HG03558 (cell line): ENCODE results near the gene RTL5.
"Not testable (repeated sequence)": the region's sequence is repeated elsewhere in the genome, so short reads cannot be mapped to it uniquely, and the experiment has no call there.

Experiments used
- ATAC-seq: cut with Tn5 transposase; IDR thresholded peaks from one replicate; pipeline ENCODE4 v1.9.1; 2021; ENCODE audit warnings: moderate number of reproducible peaks; ENCODE audit not compliant: unreplicated experiment; ENCODE audit errors: extremely low read depth

The RTL5 gene

GRCh38 chrX:72131317-72132294 lies at the start of gene RTL5:
Gene RTL5, minus strand, starts transcription at chrX:72131915.
- no peak for ATAC-seq

- ATAC-seq = no peak
Observed at GRCh38 chrX:72180539-72180938, 48.8 kb upstream of the RTL5 start.

- ATAC-seq = no peak
Observed at GRCh38 chrX:72176981-72177380, 45.3 kb upstream of the RTL5 start.

- ATAC-seq = not testable (repeated sequence)
Observed at GRCh38 chrX:72176289-72176688, 44.6 kb upstream of the RTL5 start.

- no peak for ATAC-seq
Observed at GRCh38 chrX:72169008-72169728, 37.5 kb upstream of the RTL5 start.

- ATAC-seq = no peak
Observed at GRCh38 chrX:72165551-72165950, 33.8 kb upstream of the RTL5 start.

GRCh38 chrX:72159769-72160168 lies 28.1 kb upstream of the RTL5 start:
- ATAC-seq = no peak

- ATAC-seq = no peak
Observed at GRCh38 chrX:72158773-72159172, 27.1 kb upstream of the RTL5 start.

- ATAC-seq = no peak
Observed at GRCh38 chrX:72146527-72146926, 14.8 kb upstream of the RTL5 start.

GRCh38 chrX:72145181-72145580 lies 13.5 kb upstream of the RTL5 start:
- no peak for ATAC-seq

GRCh38 chrX:72143609-72143907 lies 11.8 kb upstream of the RTL5 start:
- ATAC-seq = no peak

GRCh38 chrX:72142794-72143608 lies 11.3 kb upstream of the RTL5 start:
- ATAC-seq = no peak

GRCh38 chrX:72142094-72142793 lies 10.5 kb upstream of the RTL5 start:
- ATAC-seq = no peak

GRCh38 chrX:72141372-72142004 lies 9.8 kb upstream of the RTL5 start:
- ATAC-seq = no peak

GRCh38 chrX:72139538-72139937 lies 7.8 kb upstream of the RTL5 start:
- no peak for ATAC-seq

GRCh38 chrX:72137846-72138495 lies 6.3 kb upstream of the RTL5 start:
- no peak for ATAC-seq

- ATAC-seq = no peak
Observed at GRCh38 chrX:72133851-72134546, 2.3 kb upstream of the RTL5 start.

- no peak for ATAC-seq
Observed at GRCh38 chrX:72132456-72132855, 741 bp upstream of the RTL5 start.
